ENCODE data around the gene GPX1.

DNA sequence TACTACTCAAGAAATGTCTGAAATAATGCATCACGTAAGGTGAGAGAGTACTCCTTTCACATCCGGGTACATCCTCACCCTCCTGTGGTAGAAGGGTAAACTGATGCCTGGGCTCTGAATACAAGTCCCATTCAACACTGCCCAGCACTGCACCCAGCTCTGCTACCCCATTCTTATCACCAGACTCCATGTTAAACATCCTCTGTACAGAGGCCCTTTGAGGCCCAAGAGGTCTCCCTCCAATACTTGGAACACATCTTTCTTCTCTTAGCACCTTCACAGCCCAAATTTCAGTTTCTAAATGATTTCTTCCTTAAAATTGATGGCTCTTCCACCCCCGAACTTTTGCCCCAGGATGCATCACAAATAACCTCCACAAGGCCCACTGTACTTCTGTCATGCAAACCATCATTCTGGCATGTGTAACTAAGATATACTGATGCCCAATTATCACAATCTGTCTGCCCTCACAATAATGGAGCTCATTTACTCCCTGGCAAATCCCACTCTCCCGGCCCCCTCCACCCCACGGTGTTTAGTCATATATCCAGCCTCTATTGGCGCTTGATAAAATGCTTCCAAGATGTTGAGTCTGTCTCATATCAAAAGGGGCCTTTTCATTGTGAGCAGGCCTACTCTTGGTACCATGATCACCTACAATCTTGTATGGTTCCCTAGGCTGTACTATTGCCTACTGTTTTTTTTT is 12.6 kb upstream of the GPX1 start:
- TF ChIP-seq SIN3A (conservative IDR thresholded peaks at IDR 0.05 in 1 of 2, IDR thresholded peaks at IDR 0.05 in 1 of 2; ENCODE audit: low read depth in 1 of 2, low read length in 2 of 2): no peak
- TF ChIP-seq EP300 (IDR thresholded peaks at IDR 0.05; ENCODE audit: borderline replicate concordance in 1 of 2, low read depth in 2 of 2, low read length in 2 of 2): no peak
- TF ChIP-seq YY1 (IDR thresholded peaks at IDR 0.05; ENCODE audit: low read depth, low read length): no peak
- TF ChIP-seq, protein P1, sequence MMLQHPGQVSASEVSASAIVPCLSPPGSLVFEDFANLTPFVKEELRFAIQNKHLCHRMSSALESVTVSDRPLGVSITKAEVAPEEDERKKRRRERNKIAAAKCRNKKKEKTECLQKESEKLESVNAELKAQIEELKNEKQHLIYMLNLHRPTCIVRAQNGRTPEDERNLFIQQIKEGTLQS (IDR thresholded peaks at IDR 0.05; ENCODE audit: insufficient read depth, low read depth, low read length): no peak
- TF ChIP-seq CBX5 (IDR thresholded peaks at IDR 0.05; ENCODE audit: low read depth, low read length): no peak
- no peak for TF ChIP-seq POLR2A (IDR thresholded peaks at IDR 0.05; ENCODE audit: control extremely low read depth in 1 of 2, low read depth in 2 of 2, low read length in 2 of 2)
- no peak for TF ChIP-seq SP1 (IDR thresholded peaks at IDR 0.05; ENCODE audit: low read depth, low read length)
- no peak for TF ChIP-seq MAFK (IDR thresholded peaks at IDR 0.05; ENCODE audit: low read depth, low read length)
